ENCODE results near the gene ENPEP. TPM values are rescaled to one million over a fixed set of nuclear protein-coding genes. Genes with fewer than 3 reads are reported as not detected.

The ENPEP gene
- total RNA-seq, 1 donor from 2014 or later, result not detected

- H3K27me3 Mint-ChIP-seq, result peaks cover 31% of the 10 kb centered on the region
- no peak overlapping the region for H3K4me3 Mint-ChIP-seq
- ATAC-seq (ENCODE audit: low read depth) (no peak), DNase-seq (no peak)
- H3K27ac Mint-ChIP-seq, result no peak overlapping the region
- intact Hi-C loops (cut with micrococcal nuclease), result no loop called here
- no peaks in the 10 kb centered on the region for H3K9me3 Mint-ChIP-seq
- POLR2A ChIA-PET, result no interaction called here
- TF ChIP-seq CTCF (IDR thresholded peaks at IDR 0.05), result no peak
- H3K4me1 Mint-ChIP-seq, result peaks cover 13% of the 10 kb centered on the region
- CTCF ChIA-PET, result interaction anchor here (1.2 kb wide), 1 partner anchor 32 kb away, joined by 3 read pairs; no protein-coding TSS in a partner anchor
- no peaks in the 10 kb centered on the region for H3K36me3 Mint-ChIP-seq (ENCODE audit: low read depth)
These were observed 4.1 kb downstream of the ENPEP start for GRCh38 chr4:110480031-110480549.

GRCh38 chr4:110480746-110481271, 4.9 kb downstream of the ENPEP start:
- Mint-ChIP-seq H3K27me3 (peaks cover 27% of the 10 kb centered on the region), H3K9me3 (no peaks in the 10 kb centered on the region), H3K27ac (no peak overlapping the region), H3K4me1 (peaks cover 13% of the 10 kb centered on the region), H3K36me3 (ENCODE audit: low read depth) (no peaks in the 10 kb centered on the region), H3K4me3 (no peak overlapping the region)
- ATAC-seq (ENCODE audit: low read depth) (no peak), DNase-seq (no peak)
- ChIA-PET POLR2A (no interaction called here), CTCF (interaction anchor here (1.2 kb wide), 1 partner anchor 32 kb away, joined by 3 read pairs; no protein-coding TSS in a partner anchor)
- no peak for TF ChIP-seq CTCF (IDR thresholded peaks at IDR 0.05)
- intact Hi-C loops (cut with micrococcal nuclease), result no loop called here

- ChIA-PET CTCF (no interaction called here), POLR2A (no interaction called here)
- Mint-ChIP-seq H3K9me3 (no peaks in the 10 kb centered on the region), H3K27ac (no peak overlapping the region), H3K27me3 (peaks cover 24% of the 10 kb centered on the region), H3K4me1 (peaks cover 13% of the 10 kb centered on the region), H3K4me3 (no peak overlapping the region), H3K36me3 (ENCODE audit: low read depth) (no peaks in the 10 kb centered on the region)
- DNase-seq, result no peak
- no peak for ATAC-seq (ENCODE audit: low read depth)
- intact Hi-C loops (cut with micrococcal nuclease), result no loop called here
- TF ChIP-seq CTCF (IDR thresholded peaks at IDR 0.05), result no peak
These were observed 7.6 kb downstream of the ENPEP start for GRCh38 chr4:110483516-110483915.

- no peak for TF ChIP-seq CTCF (IDR thresholded peaks at IDR 0.05)
- CTCF ChIA-PET, result no interaction called here
- POLR2A ChIA-PET, result no interaction called here
These were observed 8.1 kb downstream of the ENPEP start for GRCh38 chr4:110484029-110484428.

GRCh38 chr4:110484767-110485166, 8.8 kb downstream of the ENPEP start:
- Mint-ChIP-seq H3K4me3 (no peak overlapping the region), H3K36me3 (ENCODE audit: low read depth) (no peaks in the 10 kb centered on the region), H3K27me3 (peaks cover 22% of the 10 kb centered on the region), H3K9me3 (no peaks in the 10 kb centered on the region), H3K27ac (no peak overlapping the region), H3K4me1 (peaks cover 13% of the 10 kb centered on the region)
- ChIA-PET CTCF (no interaction called here), POLR2A (no interaction called here)
- ATAC-seq (ENCODE audit: low read depth) (no peak), DNase-seq (no peak)
- no peak for TF ChIP-seq CTCF (IDR thresholded peaks at IDR 0.05)
- intact Hi-C loops (cut with micrococcal nuclease), result loop anchor here (1.0 kb wide), 1 partner anchor 287 kb away; no protein-coding TSS in a partner anchor

More at GRCh38 chr4:110484029-110484428, 8.1 kb downstream of the ENPEP start:
- Mint-ChIP-seq H3K9me3 (no peaks in the 10 kb centered on the region), H3K27ac (no peak overlapping the region), H3K27me3 (peaks cover 24% of the 10 kb centered on the region), H3K36me3 (ENCODE audit: low read depth) (no peaks in the 10 kb centered on the region), H3K4me1 (peaks cover 13% of the 10 kb centered on the region), H3K4me3 (no peak overlapping the region)
- DNase-seq, result no peak
- ATAC-seq (ENCODE audit: low read depth), result peak; percentile 83
- intact Hi-C loops (cut with micrococcal nuclease), result loop anchor here (1.0 kb wide), 1 partner anchor 287 kb away; no protein-coding TSS in a partner anchor
